ENCODE data around the gene DICER1. TPM values are rescaled to one million over a fixed set of nuclear protein-coding genes. Genes with fewer than 3 reads are reported as not detected.
"Not testable (repeated sequence)": the region's sequence is repeated elsewhere in the genome, so short reads cannot be mapped to it uniquely, and the experiment has no call there.

DICER1 gene
- total RNA-seq, 3 donors from 2014 or later = 74.9 to 126 (median 78.0) TPM

GRCh38 chr14:95142208-95142607 is 15.1 kb downstream of the DICER1 start:
- peaks cover 4 to 9% of the 10 kb centered on the region in 2 donors for H3K9me3 ChIP-seq
- intact Hi-C loops (cut with DNase I; ENCODE audit: low total_unique reads) = no loop called here
- peak overlapping the region in 1 of 2 donors; percentile 3 for H3K27ac ChIP-seq
- H3K27me3 ChIP-seq = no peaks in the 10 kb centered on the region
- TF ChIP-seq POLR2AphosphoS5 (IDR thresholded peaks at IDR 0.05) (no peak), POLR2A (IDR thresholded peaks at IDR 0.05) (no peak), CTCF (IDR thresholded peaks at IDR 0.05) (no peak)
- no peaks in the 10 kb centered on the region for H3K36me3 ChIP-seq
- H3K4me1 ChIP-seq = peaks cover 0 to 22% of the 10 kb centered on the region in 2 donors
- no peak for DNase-seq (ENCODE audit: low spot score in 2 of 2)
- no peak overlapping the region for H3K4me3 ChIP-seq

- peaks cover 4 to 9% of the 10 kb centered on the region in 2 donors for H3K9me3 ChIP-seq
- intact Hi-C loops (cut with DNase I; ENCODE audit: low total_unique reads) = no loop called here
- H3K4me1 ChIP-seq = peaks cover 0 to 22% of the 10 kb centered on the region in 2 donors
- H3K36me3 ChIP-seq = no peaks in the 10 kb centered on the region
- H3K27me3 ChIP-seq = no peaks in the 10 kb centered on the region
- DNase-seq (ENCODE audit: low spot score in 2 of 2) = no peak
- no peak overlapping the region for H3K4me3 ChIP-seq
- TF ChIP-seq CTCF (IDR thresholded peaks at IDR 0.05) (no peak), POLR2A (IDR thresholded peaks at IDR 0.05) (no peak), POLR2AphosphoS5 (IDR thresholded peaks at IDR 0.05) (no peak)
- no peak overlapping the region for H3K27ac ChIP-seq
These were observed 15.6 kb downstream of the DICER1 start for GRCh38 chr14:95141684-95142083.

- H3K27ac ChIP-seq = peak overlapping the region; percentile 7 to 28
- no peak overlapping the region for H3K4me3 ChIP-seq
- H3K4me1 ChIP-seq = peaks cover 0 to 22% of the 10 kb centered on the region in 2 donors
- intact Hi-C loops (cut with DNase I; ENCODE audit: low total_unique reads) = no loop called here
- no peak for DNase-seq (ENCODE audit: low spot score in 2 of 2)
- H3K27me3 ChIP-seq = no peaks in the 10 kb centered on the region
- H3K9me3 ChIP-seq = peaks cover 4 to 9% of the 10 kb centered on the region in 2 donors
- TF ChIP-seq POLR2A (IDR thresholded peaks at IDR 0.05) = no peak
- TF ChIP-seq POLR2AphosphoS5 (IDR thresholded peaks at IDR 0.05) = no peak
- TF ChIP-seq CTCF (IDR thresholded peaks at IDR 0.05) = no peak
- no peaks in the 10 kb centered on the region for H3K36me3 ChIP-seq
These were observed 17.1 kb downstream of the DICER1 start for GRCh38 chr14:95140060-95140858.

GRCh38 chr14:95138876-95139275 is 18.5 kb downstream of the DICER1 start:
- Histone ChIP-seq H3K4me3 (no peak overlapping the region), H3K27ac (no peak overlapping the region), H3K36me3 (no peaks in the 10 kb centered on the region), H3K27me3 (no peaks in the 10 kb centered on the region), H3K9me3 (no peaks in the 10 kb centered on the region), H3K4me1 (peaks cover 0 to 22% of the 10 kb centered on the region in 2 donors)
- no peak for DNase-seq (ENCODE audit: low spot score in 2 of 2)
- intact Hi-C loops (cut with DNase I; ENCODE audit: low total_unique reads) = no loop called here
- TF ChIP-seq POLR2AphosphoS5 (IDR thresholded peaks at IDR 0.05) (no peak), CTCF (IDR thresholded peaks at IDR 0.05) (no peak), POLR2A (IDR thresholded peaks at IDR 0.05) (no peak)

GRCh38 chr14:95138455-95138854 is 18.9 kb downstream of the DICER1 start:
- intact Hi-C loops (cut with DNase I; ENCODE audit: low total_unique reads); H3K4me3 ChIP-seq; H3K27me3 ChIP-seq; H3K9me3 ChIP-seq; H3K36me3 ChIP-seq; DNase-seq (ENCODE audit: low spot score in 2 of 2): not testable (repeated sequence)
- Histone ChIP-seq H3K27ac (peak overlapping the region in 1 of 2 donors; percentile 73), H3K4me1 (peaks cover 0 to 21% of the 10 kb centered on the region in 2 donors)
